HG02610 (cell line): ENCODE data around the gene APOBEC3F.
"Not testable (repeated sequence)": the region's sequence is repeated elsewhere in the genome, so short reads cannot be mapped to it uniquely, and the experiment has no call there.

Source experiments
- ATAC-seq: cut with Tn5 transposase; IDR thresholded peaks from one replicate; pipeline ENCODE4 v1.9.1; 2021; ENCODE audit warnings: mild to moderate bottlenecking, moderate library complexity; ENCODE audit not compliant: unreplicated experiment

Gene APOBEC3F

GRCh38 chr22:39040538-39041296 is at the start of gene APOBEC3F:
TSS of gene APOBEC3F (plus strand) at chr22:39040864. CDS start at chr22:39040961, 97 bp downstream.
- ATAC-seq: peak; percentile 94

GRCh38 chr22:38992871-38993371 is 47.7 kb upstream of the APOBEC3F start:
- ATAC-seq: not testable (repeated sequence)

GRCh38 chr22:38996105-38996504 is 44.6 kb upstream of the APOBEC3F start:
- ATAC-seq: no peak

- no peak for ATAC-seq
Observed at GRCh38 chr22:38997518-38997917, 43.1 kb upstream of the APOBEC3F start.

- ATAC-seq: peak; percentile 61
Observed at GRCh38 chr22:39003165-39003638, 37.5 kb upstream of the APOBEC3F start.

GRCh38 chr22:39007177-39007576 is 33.5 kb upstream of the APOBEC3F start:
- ATAC-seq: no peak

- not testable (repeated sequence) for ATAC-seq
Observed at GRCh38 chr22:39008271-39008850, 32.3 kb upstream of the APOBEC3F start.

- no peak for ATAC-seq
Observed at GRCh38 chr22:39010946-39011345, 29.7 kb upstream of the APOBEC3F start.

- no peak for ATAC-seq
Observed at GRCh38 chr22:39012533-39013511, 27.8 kb upstream of the APOBEC3F start.

- ATAC-seq: not testable (repeated sequence)
Observed at GRCh38 chr22:39013561-39013941, 27.1 kb upstream of the APOBEC3F start.

GRCh38 chr22:39013942-39014722 is 26.5 kb upstream of the APOBEC3F start, which contains the start of gene APOBEC3C:
TSS of gene APOBEC3C (plus strand) at chr22:39014257. CDS start at chr22:39014363, 106 bp downstream.
- peak; percentile 79 for ATAC-seq

- not testable (repeated sequence) for ATAC-seq
Observed at GRCh38 chr22:39014723-39015121, 25.9 kb upstream of the APOBEC3F start.

GRCh38 chr22:39016592-39016991 is 24.1 kb upstream of the APOBEC3F start:
- no peak for ATAC-seq

GRCh38 chr22:39017596-39018365 is 22.9 kb upstream of the APOBEC3F start:
- no peak for ATAC-seq

- not testable (repeated sequence) for ATAC-seq
Observed at GRCh38 chr22:39020021-39020651, 20.5 kb upstream of the APOBEC3F start.

GRCh38 chr22:39021552-39022250 is 19.0 kb upstream of the APOBEC3F start:
- no peak for ATAC-seq

GRCh38 chr22:39024519-39025308 is 15.9 kb upstream of the APOBEC3F start:
- ATAC-seq: no peak
